ENCODE results near the gene RBM8A.

Gene RBM8A

DNA sequence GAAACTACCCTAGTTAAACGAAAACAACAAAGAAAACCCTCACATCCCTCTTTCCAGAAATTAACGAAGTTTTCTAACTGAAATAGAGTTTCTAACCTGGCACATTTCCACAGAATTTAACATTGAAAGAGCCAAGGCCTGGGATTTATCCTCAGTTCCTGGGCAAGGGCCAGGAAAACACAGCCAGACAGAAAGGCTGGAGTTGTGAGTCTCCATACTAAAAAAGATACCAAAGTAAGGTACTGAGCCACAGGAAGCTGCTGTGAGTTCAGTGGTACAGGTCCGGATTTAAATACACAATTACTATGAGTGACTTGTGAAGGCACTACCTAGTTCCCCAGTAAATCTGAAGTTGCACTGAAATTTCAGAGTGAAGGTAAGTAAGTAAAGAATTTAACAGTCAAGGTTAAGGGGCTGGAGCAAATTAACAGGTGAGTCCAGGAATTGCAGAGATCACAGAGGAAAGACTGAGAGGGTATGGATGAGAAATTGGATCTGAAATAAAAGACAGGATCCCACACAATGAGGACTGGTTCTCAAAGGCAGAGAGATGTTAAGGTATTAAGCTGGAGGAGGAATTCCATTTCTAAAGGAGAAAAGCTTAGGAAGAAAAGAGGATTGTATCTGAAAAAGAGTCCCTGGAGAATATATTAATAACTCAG is 29.6 kb upstream of the RBM8A start:
- DNase-seq (ENCODE audit: low read depth), result no peak

DNA sequence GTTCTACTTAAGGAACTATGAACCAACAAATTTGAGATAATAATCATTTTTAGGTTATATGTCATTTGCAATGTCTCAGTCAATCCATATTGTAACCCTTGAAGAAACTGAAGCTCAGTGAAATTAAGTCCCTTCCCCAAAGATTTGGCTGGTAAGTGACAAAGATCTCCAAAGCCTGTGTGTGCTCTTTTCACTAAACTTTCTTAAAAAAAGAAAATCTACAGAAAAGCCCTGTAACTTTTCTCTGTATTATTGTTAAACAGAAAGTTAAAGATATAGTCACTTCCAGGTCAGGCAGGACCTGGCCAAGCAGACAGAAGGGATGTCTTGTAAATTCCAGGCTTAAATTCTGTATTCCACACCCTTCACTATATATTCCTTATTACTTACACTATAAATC is 29.1 kb upstream of the RBM8A start:
- H3K4me3 ChIP-seq (ENCODE audit: low read length), result no peak overlapping the region
- TF ChIP-seq, protein P1, sequence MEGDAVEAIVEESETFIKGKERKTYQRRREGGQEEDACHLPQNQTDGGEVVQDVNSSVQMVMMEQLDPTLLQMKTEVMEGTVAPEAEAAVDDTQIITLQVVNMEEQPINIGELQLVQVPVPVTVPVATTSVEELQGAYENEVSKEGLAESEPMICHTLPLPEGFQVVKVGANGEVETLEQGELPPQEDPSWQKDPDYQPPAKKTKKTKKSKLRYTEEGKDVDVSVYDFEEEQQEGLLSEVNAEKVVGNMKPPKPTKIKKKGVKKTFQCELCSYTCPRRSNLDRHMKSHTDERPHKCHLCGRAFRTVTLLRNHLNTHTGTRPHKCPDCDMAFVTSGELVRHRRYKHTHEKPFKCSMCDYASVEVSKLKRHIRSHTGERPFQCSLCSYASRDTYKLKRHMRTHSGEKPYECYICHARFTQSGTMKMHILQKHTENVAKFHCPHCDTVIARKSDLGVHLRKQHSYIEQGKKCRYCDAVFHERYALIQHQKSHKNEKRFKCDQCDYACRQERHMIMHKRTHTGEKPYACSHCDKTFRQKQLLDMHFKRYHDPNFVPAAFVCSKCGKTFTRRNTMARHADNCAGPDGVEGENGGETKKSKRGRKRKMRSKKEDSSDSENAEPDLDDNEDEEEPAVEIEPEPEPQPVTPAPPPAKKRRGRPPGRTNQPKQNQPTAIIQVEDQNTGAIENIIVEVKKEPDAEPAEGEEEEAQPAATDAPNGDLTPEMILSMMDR (IDR thresholded peaks at IDR 0.05; ENCODE audit: insufficient read depth, low read depth, low read length, missing control alignments), result no peak
- DNase-seq (ENCODE audit: low read depth), result no peak

More for the DNA sequence above, 29.6 kb upstream of the RBM8A start:
- H3K4me3 ChIP-seq (ENCODE audit: low read length), result peak overlapping the region; percentile 69
- TF ChIP-seq, protein P1 (IDR thresholded peaks at IDR 0.05; ENCODE audit: insufficient read depth, low read depth, low read length, missing control alignments), result no peak

DNA sequence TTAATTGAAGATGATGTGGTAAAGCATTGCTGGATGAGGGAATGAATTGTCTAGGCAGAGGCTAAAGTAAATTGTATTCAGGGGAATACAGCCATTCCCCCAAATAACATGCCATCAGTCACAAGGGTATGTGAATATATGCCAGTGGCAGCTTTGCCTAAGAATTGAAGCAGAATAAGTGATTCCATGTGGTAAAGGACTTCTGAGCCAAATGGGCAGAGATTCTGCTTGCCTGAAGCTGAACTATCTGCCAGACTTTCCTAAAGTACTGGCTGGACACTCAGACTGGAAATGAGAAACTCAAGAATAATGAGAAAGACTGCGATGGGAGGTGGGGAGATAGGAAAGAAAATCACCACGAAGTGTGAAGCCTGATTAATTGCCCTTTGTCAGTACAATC is 28.2 kb upstream of the RBM8A start:
- TF ChIP-seq, protein P1 (IDR thresholded peaks at IDR 0.05; ENCODE audit: insufficient read depth, low read depth, low read length, missing control alignments), result no peak
- DNase-seq (ENCODE audit: low read depth), result no peak
- H3K4me3 ChIP-seq (ENCODE audit: low read length), result no peak overlapping the region

DNA sequence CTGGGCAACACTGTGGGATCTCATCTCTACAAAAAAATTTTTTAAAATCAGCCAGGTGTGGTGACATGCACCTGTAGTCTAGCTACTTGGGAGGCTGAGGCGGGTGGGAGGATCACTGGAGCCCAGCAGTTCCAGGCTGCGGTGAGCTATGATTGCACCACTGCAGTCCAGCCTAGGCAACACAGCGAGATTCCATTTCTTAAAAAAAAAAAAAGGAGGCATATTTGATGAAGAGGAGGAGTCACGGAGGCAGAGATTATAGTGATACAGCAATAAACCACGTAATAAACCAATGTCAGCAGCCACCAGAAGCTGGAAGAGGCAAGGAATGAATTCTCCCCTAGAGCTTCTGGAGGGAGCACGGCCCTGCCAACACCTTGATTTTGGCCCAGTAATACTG is 26.6 kb upstream of the RBM8A start:
- no peak overlapping the region for H3K4me3 ChIP-seq (ENCODE audit: low read length)
- TF ChIP-seq, protein P1 (IDR thresholded peaks at IDR 0.05; ENCODE audit: insufficient read depth, low read depth, low read length, missing control alignments), result no peak
- no peak for DNase-seq (ENCODE audit: low read depth)

DNA sequence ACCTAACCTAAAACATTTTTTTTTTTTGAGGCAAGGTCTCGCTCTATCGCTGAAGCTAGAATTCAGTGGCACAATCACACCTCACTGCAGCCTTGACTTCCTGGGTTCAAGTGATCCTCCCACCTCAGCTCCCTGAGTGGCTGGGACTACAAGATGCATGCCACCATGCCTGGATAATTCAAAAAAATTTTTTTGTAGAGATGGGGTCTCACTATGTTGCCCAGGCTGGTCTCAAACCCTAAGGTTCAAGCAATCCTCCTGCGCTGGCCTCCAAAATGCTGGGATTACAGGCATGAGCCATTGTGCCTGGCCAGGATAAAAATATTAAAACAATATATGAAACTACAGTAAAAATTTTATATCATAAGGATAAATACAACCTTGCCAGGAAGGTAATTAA is 25.6 kb upstream of the RBM8A start:
- TF ChIP-seq, protein P1 (IDR thresholded peaks at IDR 0.05; ENCODE audit: insufficient read depth, low read depth, low read length, missing control alignments), result no peak
- no peak for DNase-seq (ENCODE audit: low read depth)
- no peak overlapping the region for H3K4me3 ChIP-seq (ENCODE audit: low read length)

DNA sequence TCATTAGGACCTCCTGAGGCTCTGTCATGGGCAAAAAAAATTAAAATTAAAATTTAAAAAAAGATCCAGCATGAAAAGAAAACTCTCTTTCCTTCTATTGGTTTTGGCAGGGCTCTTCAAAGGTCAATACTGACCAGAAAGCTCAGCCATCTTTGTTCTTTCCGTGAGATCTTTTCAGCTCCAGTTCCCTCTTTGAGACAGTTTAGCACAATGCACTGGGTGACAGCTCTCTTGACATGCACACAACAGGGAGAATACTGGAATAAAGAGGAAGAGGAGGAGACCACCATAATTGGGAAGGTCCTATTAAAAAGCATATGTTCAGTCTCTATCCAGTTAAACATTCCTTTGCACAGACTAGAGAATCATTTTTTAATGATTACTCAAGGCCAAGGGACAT is 24.2 kb upstream of the RBM8A start:
- no peak for DNase-seq (ENCODE audit: low read depth)
- TF ChIP-seq, protein P1 (IDR thresholded peaks at IDR 0.05; ENCODE audit: insufficient read depth, low read depth, low read length, missing control alignments), result no peak
- H3K4me3 ChIP-seq (ENCODE audit: low read length), result no peak overlapping the region

DNA sequence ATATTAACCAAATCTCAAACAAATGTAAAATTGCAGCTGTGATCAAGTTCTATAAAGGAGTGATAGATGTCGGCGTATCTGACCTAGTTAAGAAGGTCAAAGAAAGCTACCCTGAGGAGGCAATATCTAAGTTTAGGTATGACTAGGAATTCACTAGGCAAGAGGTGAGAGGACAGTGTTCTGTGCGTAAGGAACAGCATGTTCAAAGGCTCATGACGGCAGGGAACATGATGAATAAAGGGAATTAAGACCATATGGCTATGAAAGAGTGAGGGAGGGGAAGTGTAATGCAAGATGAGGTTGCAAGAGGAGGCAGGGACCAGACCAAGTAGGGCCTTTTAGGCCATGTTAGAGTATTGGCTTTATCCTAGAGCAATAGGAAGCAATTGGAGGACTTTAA is 21.9 kb upstream of the RBM8A start:
- DNase-seq (ENCODE audit: low read depth), result no peak
- TF ChIP-seq, protein P1 (IDR thresholded peaks at IDR 0.05; ENCODE audit: insufficient read depth, low read depth, low read length, missing control alignments), result no peak
- no peak overlapping the region for H3K4me3 ChIP-seq (ENCODE audit: low read length)
